Neural progenitor cell (in vitro differentiated cells): ENCODE measurements around the gene MRPL38. TPM values are rescaled to one million over a fixed set of nuclear protein-coding genes. Genes with fewer than 3 reads are reported as not detected.

Source experiments
- DNase-seq: peaks from one replicate; pipeline ENCODE4 v3.0.0-alpha.2; 2016; ENCODE audit warnings: low spot score
- H2AFZ ChIP-seq: fragments of 200-600 bp; sonication (generic); replicated peaks from 2 replicates; pipeline ENCODE4 v1.6.1; 2016; ENCODE audit warnings: antibody characterized with exemption
- H3F3A ChIP-seq: fragments of 200-600 bp; sonication (generic); 2 replicates; pipeline ENCODE4 v1.6.1; 2016; ENCODE audit warnings: antibody characterized with exemption, low read depth
- H3K27ac ChIP-seq: fragments of 200-600 bp; sonication (generic); 2 replicates; pipeline ENCODE4 v1.5.1; 2016; ENCODE audit warnings: mild to moderate bottlenecking
- H3K27me3 ChIP-seq: fragments of 200-600 bp; sonication (generic); 2 replicates; pipeline ENCODE4 v1.6.1; 2016; ENCODE audit warnings: mild to moderate bottlenecking, moderate library complexity
- H3K36me3 ChIP-seq: fragments of 200-600 bp; sonication (generic); 2 replicates; pipeline ENCODE4 v1.5.1; 2016
- H3K4me1 ChIP-seq: fragments of 200-600 bp; sonication (generic); 2 replicates; pipeline ENCODE4 v1.6.1; 2016; ENCODE audit warnings: mixed run types
- H3K4me2 ChIP-seq: fragments of 200-600 bp; sonication (generic); 2 replicates; pipeline ENCODE4 v1.6.1; 2016
- H3K4me3 ChIP-seq: fragments of 200-600 bp; sonication (generic); 2 replicates; pipeline ENCODE4 v1.5.1; 2016
- H3K79me2 ChIP-seq: fragments of 200-600 bp; sonication (generic); 2 replicates; pipeline ENCODE4 v1.6.1; 2016; ENCODE audit warnings: low read depth
- H3K9ac ChIP-seq: fragments of 200-600 bp; sonication (generic); 2 replicates; pipeline ENCODE4 v1.6.1; 2016
- H3K9me3 ChIP-seq: fragments of 200-600 bp; sonication (generic); 2 replicates; pipeline ENCODE4 v1.5.1; 2016; ENCODE audit warnings: low read depth
- H4K20me1 ChIP-seq: fragments of 200-600 bp; sonication (generic); 2 replicates; pipeline ENCODE4 v1.6.1; 2016; ENCODE audit warnings: low read depth
- H3K27ac Mint-ChIP-seq: 3 replicates; pipeline ENCODE4 v1.8.0; 2021; ENCODE audit warnings: mixed read lengths
- H3K27me3 Mint-ChIP-seq: 2 replicates; pipeline ENCODE4 v1.8.0; 2022; ENCODE audit warnings: low read depth, mild to moderate bottlenecking, inconsistent platforms, moderate library complexity, mixed read lengths; ENCODE audit not compliant: insufficient read depth
- H3K36me3 Mint-ChIP-seq: 3 replicates; pipeline ENCODE4 v1.8.0; 2021; ENCODE audit warnings: mixed read lengths
- H3K4me1 Mint-ChIP-seq: 3 replicates; pipeline ENCODE4 v1.8.0; 2021; ENCODE audit warnings: mixed read lengths
- H3K4me3 Mint-ChIP-seq: 3 replicates; pipeline ENCODE4 v1.8.0; 2021; ENCODE audit warnings: mild to moderate bottlenecking, moderate library complexity, mixed read lengths
- H3K9me3 Mint-ChIP-seq: 3 replicates; pipeline ENCODE4 v1.8.0; 2020; ENCODE audit warnings: mixed read lengths
- CTCF ChIP-seq: fragments of 200-600 bp; sonication (generic); IDR thresholded peaks from 2 replicates; pipeline ENCODE4 v1.5.1; 2017; ENCODE audit warnings: antibody characterized with exemption, mild to moderate bottlenecking
- EZH2 ChIP-seq: fragments of 200-600 bp; sonication (generic); IDR thresholded peaks from 2 replicates; pipeline ENCODE4 v1.6.1; 2017; ENCODE audit warnings: antibody characterized with exemption, mild to moderate bottlenecking, moderate library complexity
- EZH2phosphoT487 ChIP-seq: fragments of 200-600 bp; sonication (generic); IDR thresholded peaks from 2 replicates; pipeline ENCODE4 v1.6.1; 2017; ENCODE audit warnings: antibody characterized with exemption
- total RNA-seq: library from RNA; depleted of rRNA; stranded (reverse); fragments of >200 nt; gene quantifications from 2 replicates; pipeline ENCODE4 v1.2.3, GENCODE V29; 2015; ENCODE audit warnings: low replicate concordance

Gene MRPL38
- total RNA-seq, 1 donor from 2014 or later: 26.8 TPM

GRCh38 chr17:75902406-75902805 lies 2.3 kb downstream of the MRPL38 start:
- H3K4me3 Mint-ChIP-seq: no peak overlapping the region
- Histone ChIP-seq H3K4me2 (no peak overlapping the region), H4K20me1 (no peaks in the 10 kb centered on the region), H3K27ac (no peak overlapping the region), H3K27me3 (no peaks in the 10 kb centered on the region), H2AFZ (no peak overlapping the region), H3K79me2 (peaks cover 18% of the 10 kb centered on the region), H3K36me3 (no peaks in the 10 kb centered on the region), H3K9ac (no peak overlapping the region), H3F3A (peaks cover 33% of the 10 kb centered on the region), H3K4me1 (peaks cover 9% of the 10 kb centered on the region), H3K4me3 (no peak overlapping the region), H3K9me3 (no peaks in the 10 kb centered on the region)
- H3K27me3 Mint-ChIP-seq: peaks cover 6% of the 10 kb centered on the region
- no peak for TF ChIP-seq CTCF
- H3K36me3 Mint-ChIP-seq: peaks cover 2% of the 10 kb centered on the region
- no peak for DNase-seq
- no peaks in the 10 kb centered on the region for H3K9me3 Mint-ChIP-seq
- peaks cover 7% of the 10 kb centered on the region for H3K4me1 Mint-ChIP-seq
- no peak overlapping the region for H3K27ac Mint-ChIP-seq

GRCh38 chr17:75901727-75902126 lies 3.0 kb downstream of the MRPL38 start:
- Histone ChIP-seq H3K4me1 (peaks cover 13% of the 10 kb centered on the region), H4K20me1 (no peaks in the 10 kb centered on the region), H3K9ac (no peak overlapping the region), H3F3A (peaks cover 37% of the 10 kb centered on the region), H3K36me3 (no peaks in the 10 kb centered on the region), H3K27ac (no peak overlapping the region), H3K27me3 (no peaks in the 10 kb centered on the region), H3K9me3 (no peaks in the 10 kb centered on the region), H3K4me2 (no peak overlapping the region), H3K4me3 (no peak overlapping the region), H2AFZ (no peak overlapping the region), H3K79me2 (peaks cover 18% of the 10 kb centered on the region)
- peaks cover 6% of the 10 kb centered on the region for H3K27me3 Mint-ChIP-seq
- DNase-seq: no peak
- TF ChIP-seq EZH2: no peak
- TF ChIP-seq EZH2phosphoT487: no peak
- no peak for TF ChIP-seq CTCF
- no peak overlapping the region for H3K27ac Mint-ChIP-seq
- H3K4me3 Mint-ChIP-seq: no peak overlapping the region
- H3K9me3 Mint-ChIP-seq: no peaks in the 10 kb centered on the region
- H3K36me3 Mint-ChIP-seq: peaks cover 2% of the 10 kb centered on the region
- peaks cover 9% of the 10 kb centered on the region for H3K4me1 Mint-ChIP-seq

GRCh38 chr17:75900691-75901533 lies 3.8 kb downstream of the MRPL38 start:
- no peak overlapping the region for H3K27ac ChIP-seq
- DNase-seq: peak; percentile 1
- H3K36me3 ChIP-seq: no peaks in the 10 kb centered on the region
- H3K27me3 ChIP-seq: no peaks in the 10 kb centered on the region
- H3K4me1 Mint-ChIP-seq: peaks cover 10% of the 10 kb centered on the region
- H3F3A ChIP-seq: peaks cover 32% of the 10 kb centered on the region
- no peak overlapping the region for H3K4me3 ChIP-seq
- TF ChIP-seq EZH2phosphoT487: no peak
- no peak for TF ChIP-seq EZH2
- TF ChIP-seq CTCF: no peak
- no peaks in the 10 kb centered on the region for H3K9me3 ChIP-seq
- H4K20me1 ChIP-seq: no peaks in the 10 kb centered on the region
- no peak overlapping the region for H3K4me3 Mint-ChIP-seq
- H3K27ac Mint-ChIP-seq: no peak overlapping the region
- H3K9ac ChIP-seq: no peak overlapping the region
- no peaks in the 10 kb centered on the region for H3K9me3 Mint-ChIP-seq
- peaks cover 3% of the 10 kb centered on the region for H3K27me3 Mint-ChIP-seq
- peaks cover 13% of the 10 kb centered on the region for H3K4me1 ChIP-seq
- peaks cover 2% of the 10 kb centered on the region for H3K36me3 Mint-ChIP-seq
- H3K4me2 ChIP-seq: no peak overlapping the region
- no peak overlapping the region for H2AFZ ChIP-seq
- H3K79me2 ChIP-seq: peaks cover 21% of the 10 kb centered on the region
